IMR-90 (cell line): ENCODE results near the gene CYP27C1. TPM values are rescaled to one million over a fixed set of nuclear protein-coding genes. Genes with fewer than 3 reads are reported as not detected.

Source experiments
- ATAC-seq: fragments of 200-7000 bp; cut with Tn5 transposase; 2 replicates; pipeline ENCODE4 v1.9.1; 2020; ENCODE audit warnings: low read depth, mild to moderate bottlenecking, moderate library complexity
- BruUV-seq: library from RNA; stranded (reverse); fragments of 400-500 nt; replicated peaks from 2 replicates; lab custom pipeline; 2021; lab: Mats Ljungman, UMichigan
- CTCF ChIA-PET: fragments of 300-600 bp; formaldehyde crosslinking; extraction: SDS; loops from one replicate; lab custom pipeline; 2021; ENCODE audit warnings: antibody characterized with exemption; lab: Yijun Ruan, JAX
- POLR2A ChIA-PET: fragments of 300-600 bp; sonication (Branson Sonifier 250); formaldehyde crosslinking; loops from one replicate; lab custom pipeline; 2022; ENCODE audit warnings: antibody characterized with exemption; ENCODE audit not compliant: unreplicated experiment; lab: Charles Lee
- DNase-seq: peaks from one replicate; pipeline ENCODE4 v3.0.0; 2013
- H2AFZ ChIP-seq: replicated peaks from 2 replicates; pipeline ENCODE3; 2013; ENCODE audit warnings: low read length, mild to moderate bottlenecking; ENCODE audit not compliant: poor library complexity
- H2AK5ac ChIP-seq: 2 replicates; pipeline ENCODE4 v1.6.1; 2013; ENCODE audit warnings: low read depth, low read length, inconsistent platforms
- H2AK9ac ChIP-seq: replicated peaks from 2 replicates; pipeline ENCODE3; 2013; ENCODE audit warnings: mild to moderate bottlenecking, low read depth, low read length, moderate library complexity; ENCODE audit not compliant: poor library complexity
- H2BK120ac ChIP-seq: 2 replicates; pipeline ENCODE4 v1.6.1; 2013; ENCODE audit warnings: low read depth, low read length, inconsistent platforms
- H2BK15ac ChIP-seq: 3 replicates; pipeline ENCODE4 v1.6.1; 2013; ENCODE audit warnings: low read depth, low read length, inconsistent platforms
- H2BK20ac ChIP-seq: 2 replicates; pipeline ENCODE4 v1.6.1; 2013; ENCODE audit warnings: low read depth, mild to moderate bottlenecking, inconsistent platforms, low read length, moderate library complexity
- H2BK5ac ChIP-seq: 2 replicates; pipeline ENCODE4 v1.6.1; 2013; ENCODE audit warnings: mild to moderate bottlenecking, low read depth, low read length, inconsistent platforms; ENCODE audit not compliant: poor library complexity, severe bottlenecking
- H3K14ac ChIP-seq: replicated peaks from 2 replicates; pipeline ENCODE4 v1.6.1; 2013; ENCODE audit warnings: low read depth, low read length, inconsistent platforms
- H3K18ac ChIP-seq: 2 replicates; pipeline ENCODE4 v1.6.1; 2013; ENCODE audit warnings: low read depth, low read length, control low read depth
- H3K23ac ChIP-seq: 2 replicates; pipeline ENCODE4 v1.6.1; 2013; ENCODE audit warnings: low read depth, low read length, inconsistent platforms
- H3K27ac ChIP-seq: 2 replicates; pipeline ENCODE4 v1.5.1; 2013; ENCODE audit warnings: mild to moderate bottlenecking, control low read depth, low read length; ENCODE audit not compliant: insufficient read depth
- H3K27me3 ChIP-seq: 2 replicates; pipeline ENCODE4 v1.6.1; 2013; ENCODE audit warnings: low read length; ENCODE audit not compliant: control insufficient read depth, insufficient read depth
- H3K36me3 ChIP-seq: 2 replicates; pipeline ENCODE4 v1.6.1; 2013; ENCODE audit warnings: low read length, mixed read lengths; ENCODE audit not compliant: control insufficient read depth, insufficient read depth
- H3K4ac ChIP-seq: 2 replicates; pipeline ENCODE4 v1.6.1; 2013; ENCODE audit warnings: low read depth, low read length, inconsistent platforms
- H3K4me1 ChIP-seq: 2 replicates; pipeline ENCODE4 v1.6.1; 2013; ENCODE audit warnings: low read length, mixed read lengths; ENCODE audit not compliant: control insufficient read depth, insufficient read depth
- H3K4me2 ChIP-seq: 2 replicates; pipeline ENCODE4 v1.6.1; 2013; ENCODE audit warnings: low read depth, mild to moderate bottlenecking, control low read depth, low read length, moderate library complexity
- H3K4me3 ChIP-seq: 2 replicates; pipeline ENCODE4 v1.5.1; 2013; ENCODE audit warnings: low read depth, mild to moderate bottlenecking, control low read depth, low read length, moderate library complexity; ENCODE audit not compliant: insufficient read depth
- H3K56ac ChIP-seq: 2 replicates; pipeline ENCODE4 v1.6.1; 2013; ENCODE audit warnings: low read length, inconsistent platforms; ENCODE audit not compliant: insufficient read depth; ENCODE audit errors: extremely low read depth
- H3K79me1 ChIP-seq, 2 experiments: 2 replicates each; pipeline ENCODE4 v1.6.1; 2013; ENCODE audit warnings: low read length in 2 of 2, inconsistent platforms in 1 of 2, low read depth in 1 of 2
- H3K9ac ChIP-seq: 2 replicates; pipeline ENCODE4 v1.6.1; 2013; ENCODE audit warnings: low read depth, low read length, control low read depth
- H3K9me1 ChIP-seq: 2 replicates; pipeline ENCODE4 v1.6.1; 2013; ENCODE audit warnings: low read length, inconsistent platforms; ENCODE audit not compliant: insufficient read depth
- H3K9me3 ChIP-seq: 2 replicates; pipeline ENCODE4 v1.6.1; 2013; ENCODE audit warnings: low read length; ENCODE audit not compliant: control insufficient read depth, insufficient read depth
- H4K20me1 ChIP-seq: 2 replicates; pipeline ENCODE4 v1.6.1; 2013; ENCODE audit warnings: low read length, inconsistent platforms; ENCODE audit not compliant: insufficient read depth
- H4K5ac ChIP-seq: 2 replicates; pipeline ENCODE4 v1.6.1; 2013; ENCODE audit warnings: mild to moderate bottlenecking, low read depth, low read length, control low read depth
- H4K8ac ChIP-seq, 2 experiments: 2 replicates each; pipeline ENCODE4 v1.6.1; 2013; ENCODE audit warnings: low read depth in 2 of 2, low read length in 2 of 2, control low read depth in 1 of 2, inconsistent platforms in 1 of 2
- H4K91ac ChIP-seq: 2 replicates; pipeline ENCODE4 v1.6.1; 2013; ENCODE audit warnings: low read depth, low read length, inconsistent platforms; ENCODE audit not compliant: insufficient read depth
- CEBPB ChIP-seq: IDR thresholded peaks from 2 replicates; pipeline ENCODE4 v1.6.1; 2012; ENCODE audit warnings: low read depth, low read length, improper control_type of control experiment
- CHD1 ChIP-seq: IDR thresholded peaks from 2 replicates; pipeline ENCODE4 v1.6.1; 2012; ENCODE audit warnings: low read depth, low read length, improper control_type of control experiment
- FOS ChIP-seq: fragments of 150-350 bp; IDR thresholded peaks from 2 replicates; pipeline ENCODE4 v1.6.1; 2016; ENCODE audit warnings: low read depth, low read length
- MAFK ChIP-seq: IDR thresholded peaks from 2 replicates; pipeline ENCODE4 v1.6.1; 2012; ENCODE audit warnings: low read depth, low read length, improper control_type of control experiment
- NFE2L2 ChIP-seq: fragments of 150-350 bp; IDR thresholded peaks from 2 replicates; pipeline ENCODE4 v1.6.1; 2016; ENCODE audit warnings: low read depth, mild to moderate bottlenecking, low read length
- POLR2A ChIP-seq: IDR thresholded peaks from 2 replicates; pipeline ENCODE4 v1.6.1; 2012; ENCODE audit warnings: mild to moderate bottlenecking, low read depth, low read length
- RCOR1 ChIP-seq: IDR thresholded peaks from 2 replicates; pipeline ENCODE4 v1.6.1; 2012; ENCODE audit warnings: mild to moderate bottlenecking, low read length, improper control_type of control experiment; ENCODE audit not compliant: insufficient replicate concordance
- RFX5 ChIP-seq: IDR thresholded peaks from 2 replicates; pipeline ENCODE4 v1.8.0; 2012; ENCODE audit warnings: low read depth, mild to moderate bottlenecking, low read length, moderate library complexity
- WGBS, 2 experiments: methylation state at CpG; one replicate each; pipeline versions ENCODE4 v1.1.5 to v1.1.7; 2013; ENCODE audit warnings: missing lambda C conversion rate in 2 of 2; ENCODE audit not compliant: insufficient read length in 1 of 2; ENCODE audit errors: extremely low coverage in 2 of 2; 5-methylcytosine and 5-hydroxymethylcytosine counted together
- dilution Hi-C: fragments of 300-500 bp; cut with HindIII; formaldehyde crosslinking; loops from one replicate; pipeline ENCODE4 v1.14.3; 2018; ENCODE audit warnings: low sequenced_read_pairs; ENCODE audit not compliant: unreplicated experiment
- in situ Hi-C: fragments of 300-500 bp; cut with MboI; formaldehyde crosslinking; loops from 3 replicates; pipeline ENCODE4 v1.14.3; 2019; ENCODE audit warnings: low sequenced_read_pairs, inconsistent platforms, mixed read lengths
- intact Hi-C: fragments of 100-400 bp; cut with micrococcal nuclease; formaldehyde crosslinking; loops from 2 replicates; pipeline ENCODE4 v1.10.0; 2022
- polyA plus RNA-seq, 3 experiments: library from polyadenylated mRNA; depleted of rRNA; stranded (reverse); fragments of >200 nt; gene quantifications; 2 replicates each; pipeline ENCODE4 v1.2.3, GENCODE V29; 2012; ENCODE audit warnings: low replicate concordance in 1 of 3
- total RNA-seq: library from RNA; depleted of rRNA; stranded (reverse); fragments of >200 nt; gene quantifications from 2 replicates; pipeline ENCODE4 v1.2.3, GENCODE V29; 2012
- TF ChIP-seq, protein P1 (sequence below): fragments of 150-350 bp; IDR thresholded peaks from 2 replicates; pipeline ENCODE4 v1.6.1; 2016; ENCODE audit warnings: low read depth, mild to moderate bottlenecking, low read length, moderate library complexity, borderline replicate concordance

CYP27C1 gene
- total and polyA plus RNA-seq, 2 of the 4 experiments (the other 2 are of a cell fraction): not detected

GRCh38 chr2:127196549-127196948 lies 23.6 kb downstream of the CYP27C1 start:
- ChIA-PET POLR2A (no interaction called here), CTCF (interaction anchor here (0.6 kb wide), 1 partner anchor 40 kb away, joined by 5 read pairs; no protein-coding TSS in a partner anchor)
- H3K36me3 ChIP-seq: no peaks in the 10 kb centered on the region
- H3K9me3 ChIP-seq: no peaks in the 10 kb centered on the region
- H3K56ac ChIP-seq: no peak overlapping the region
- no peak overlapping the region for H4K91ac ChIP-seq
- H3K4me1 ChIP-seq: peaks cover 8% of the 10 kb centered on the region
- no TSS peak for BruUV-seq
- no peak overlapping the region for H3K4ac ChIP-seq
- H2BK15ac ChIP-seq: no peak overlapping the region
- H2AK9ac ChIP-seq: no peak overlapping the region
- no peak overlapping the region for H3K14ac ChIP-seq
- H2AFZ ChIP-seq: no peak overlapping the region
- no peak overlapping the region for H4K8ac ChIP-seq
- in situ Hi-C loops (no loop called here), dilution Hi-C loops (no loop called here), intact Hi-C loops (loop anchor here (5.0 kb wide), 1 partner anchor 281 kb away; no protein-coding TSS in a partner anchor)
- no peak overlapping the region for H2BK5ac ChIP-seq
- no peaks in the 10 kb centered on the region for H3K79me1 ChIP-seq
- ATAC-seq (no peak), DNase-seq (no peak)
- no peak overlapping the region for H3K4me3 ChIP-seq
- no peak overlapping the region for H2AK5ac ChIP-seq
- peaks cover 10% of the 10 kb centered on the region for H3K27me3 ChIP-seq
- no peak overlapping the region for H3K18ac ChIP-seq
- no peak overlapping the region for H2BK120ac ChIP-seq
- H4K20me1 ChIP-seq: no peaks in the 10 kb centered on the region
- no peak overlapping the region for H3K4me2 ChIP-seq
- TF ChIP-seq, protein P1, sequence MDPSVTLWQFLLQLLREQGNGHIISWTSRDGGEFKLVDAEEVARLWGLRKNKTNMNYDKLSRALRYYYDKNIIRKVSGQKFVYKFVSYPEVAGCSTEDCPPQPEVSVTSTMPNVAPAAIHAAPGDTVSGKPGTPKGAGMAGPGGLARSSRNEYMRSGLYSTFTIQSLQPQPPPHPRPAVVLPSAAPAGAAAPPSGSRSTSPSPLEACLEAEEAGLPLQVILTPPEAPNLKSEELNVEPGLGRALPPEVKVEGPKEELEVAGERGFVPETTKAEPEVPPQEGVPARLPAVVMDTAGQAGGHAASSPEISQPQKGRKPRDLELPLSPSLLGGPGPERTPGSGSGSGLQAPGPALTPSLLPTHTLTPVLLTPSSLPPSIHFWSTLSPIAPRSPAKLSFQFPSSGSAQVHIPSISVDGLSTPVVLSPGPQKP: no peak
- TF ChIP-seq FOS (no peak), POLR2A (no peak), CHD1 (no peak), CEBPB (no peak), RFX5 (no peak), RCOR1 (no peak), MAFK (no peak), NFE2L2 (no peak)
- H3K23ac ChIP-seq: no peak overlapping the region
- H2BK20ac ChIP-seq: no peak overlapping the region
- no CpG with 5 or more reads among the region's 2 CpGs for WGBS, 2 experiments
- no peak overlapping the region for H4K5ac ChIP-seq
- H3K9me1 ChIP-seq: no peaks in the 10 kb centered on the region
- H3K9ac ChIP-seq: no peak overlapping the region
- H3K27ac ChIP-seq: no peak overlapping the region
